AG04449 (cell line): ENCODE data around the gene ZNF276.
"Not testable (repeated sequence)": the region's sequence is repeated elsewhere in the genome, so short reads cannot be mapped to it uniquely, and the experiment has no call there.

ENCODE experiments used
- CTCF ChIA-PET: fragments of 350-600 bp; formaldehyde crosslinking; extraction: SDS; loops from one replicate; lab custom pipeline; 2021; ENCODE audit warnings: antibody characterized with exemption; lab: Yijun Ruan, JAX
- POLR2A ChIA-PET: fragments of 400-600, 350-600 bp; formaldehyde crosslinking; extraction: SDS; loops from one replicate; lab custom pipeline; 2020; ENCODE audit warnings: antibody characterized with exemption, inconsistent platforms; lab: Yijun Ruan, JAX
- DNase-seq: peaks from one replicate; pipeline ENCODE4 v3.0.0-alpha.2; 2010; ENCODE audit warnings: low read depth, low spot score
- H3K4me3 ChIP-seq: 2 replicates; pipeline ENCODE4 v1.5.1; 2011; ENCODE audit warnings: low read depth, mild to moderate bottlenecking, control low read depth, low read length
- TF ChIP-seq, protein P1 (sequence below): IDR thresholded peaks from one replicate; pipeline ENCODE4 v1.5.1; 2011; ENCODE audit warnings: mild to moderate bottlenecking, moderate library complexity, low read length, control low read depth, inconsistent platforms; ENCODE audit not compliant: insufficient read depth; ENCODE audit errors: missing control alignments

ZNF276 gene

DNA sequence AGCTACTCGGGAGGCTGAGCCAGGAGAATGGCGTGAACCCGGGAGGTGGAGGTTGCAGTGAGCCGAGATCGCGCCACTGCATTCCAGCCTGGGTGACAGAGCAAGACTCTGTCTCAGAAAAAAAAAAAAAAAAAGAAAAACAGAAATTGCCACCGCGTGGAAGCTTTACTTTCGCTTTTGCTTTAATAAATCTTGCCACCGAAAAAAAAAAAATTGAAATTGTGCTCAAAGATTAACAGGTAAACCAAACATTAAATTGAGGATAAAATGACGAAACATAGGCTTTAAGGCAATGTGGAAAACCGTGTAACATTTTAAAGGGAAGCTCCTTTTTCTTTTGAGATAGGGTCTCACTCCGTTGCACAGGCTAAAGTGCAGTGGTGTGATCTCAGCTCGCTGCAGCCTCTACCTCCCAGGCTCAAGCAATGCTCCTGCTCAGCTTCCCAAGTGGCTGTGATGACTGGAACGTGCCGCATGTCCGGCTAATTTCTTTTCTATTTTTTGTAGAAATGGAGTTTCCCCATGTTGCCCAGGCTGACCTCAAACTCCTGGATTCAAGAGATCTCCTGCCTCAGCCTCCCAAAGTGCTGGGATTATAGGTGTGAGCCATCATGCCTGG, 40.1 kb downstream of the ZNF276 start:
- POLR2A ChIA-PET: interaction anchor here (1.0 kb wide), 1 partner anchor 24 kb away, joined by 4 read pairs; no protein-coding TSS in a partner anchor
- DNase-seq: no peak
- H3K4me3 ChIP-seq: no peak overlapping the region
- TF ChIP-seq, protein P1, sequence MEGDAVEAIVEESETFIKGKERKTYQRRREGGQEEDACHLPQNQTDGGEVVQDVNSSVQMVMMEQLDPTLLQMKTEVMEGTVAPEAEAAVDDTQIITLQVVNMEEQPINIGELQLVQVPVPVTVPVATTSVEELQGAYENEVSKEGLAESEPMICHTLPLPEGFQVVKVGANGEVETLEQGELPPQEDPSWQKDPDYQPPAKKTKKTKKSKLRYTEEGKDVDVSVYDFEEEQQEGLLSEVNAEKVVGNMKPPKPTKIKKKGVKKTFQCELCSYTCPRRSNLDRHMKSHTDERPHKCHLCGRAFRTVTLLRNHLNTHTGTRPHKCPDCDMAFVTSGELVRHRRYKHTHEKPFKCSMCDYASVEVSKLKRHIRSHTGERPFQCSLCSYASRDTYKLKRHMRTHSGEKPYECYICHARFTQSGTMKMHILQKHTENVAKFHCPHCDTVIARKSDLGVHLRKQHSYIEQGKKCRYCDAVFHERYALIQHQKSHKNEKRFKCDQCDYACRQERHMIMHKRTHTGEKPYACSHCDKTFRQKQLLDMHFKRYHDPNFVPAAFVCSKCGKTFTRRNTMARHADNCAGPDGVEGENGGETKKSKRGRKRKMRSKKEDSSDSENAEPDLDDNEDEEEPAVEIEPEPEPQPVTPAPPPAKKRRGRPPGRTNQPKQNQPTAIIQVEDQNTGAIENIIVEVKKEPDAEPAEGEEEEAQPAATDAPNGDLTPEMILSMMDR: no peak
- CTCF ChIA-PET: interaction anchor here (1.7 kb wide), 1 partner anchor 99 kb away, joined by 7 read pairs; no protein-coding TSS in a partner anchor

- TF ChIP-seq, protein P1: no peak
- CTCF ChIA-PET: no interaction called here
- H3K4me3 ChIP-seq: no peak overlapping the region
- POLR2A ChIA-PET: no interaction called here
- no peak for DNase-seq
Measured at GRCh38 chr16:89764711-89765201, 43.4 kb downstream of the ZNF276 start.

- DNase-seq: no peak
- H3K4me3 ChIP-seq: no peak overlapping the region
- ChIA-PET POLR2A (no interaction called here), CTCF (interaction anchor here (1.1 kb wide), 1 partner anchor 59 kb away, joined by 3 read pairs; no protein-coding TSS in a partner anchor)
- TF ChIP-seq, protein P1: no peak
Measured at GRCh38 chr16:89765292-89765830, 44.0 kb downstream of the ZNF276 start.

DNA sequence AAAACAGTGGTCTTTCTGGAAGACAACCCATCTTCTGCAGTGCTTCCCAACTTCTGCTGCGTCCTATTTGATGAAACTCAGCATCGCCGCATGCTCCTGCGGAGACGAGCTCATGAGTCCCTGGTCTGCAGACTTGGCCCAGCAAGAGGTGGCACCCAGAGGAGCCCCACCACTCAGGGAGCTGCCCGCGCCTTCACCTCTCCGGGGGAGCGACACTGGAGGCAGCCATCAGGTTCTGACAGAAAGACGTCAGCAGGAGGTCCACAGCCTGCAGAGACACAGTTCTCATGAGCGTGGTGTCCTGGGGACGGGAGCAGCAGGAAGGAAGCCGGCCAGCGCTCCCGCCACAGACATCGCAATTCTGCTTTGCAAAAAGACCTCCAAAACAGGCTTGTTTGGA, 49.0 kb downstream of the ZNF276 start:
- no peak overlapping the region for H3K4me3 ChIP-seq
- POLR2A ChIA-PET: no interaction called here
- no peak for DNase-seq
- CTCF ChIA-PET: interaction anchor here (1.4 kb wide), 1 partner anchor 24 kb away, joined by 3 read pairs; no protein-coding TSS in a partner anchor
- TF ChIP-seq, protein P1: no peak

GRCh38 chr16:89775223-89775622, 53.9 kb downstream of the ZNF276 start:
- DNase-seq: no peak
- CTCF ChIA-PET: interaction anchor here (2.7 kb wide), 1 partner anchor 17 kb away, joined by 13 read pairs; no protein-coding TSS in a partner anchor
- no peak overlapping the region for H3K4me3 ChIP-seq
- TF ChIP-seq, protein P1: no peak
- POLR2A ChIA-PET: no interaction called here

GRCh38 chr16:89778211-89778610, 56.9 kb downstream of the ZNF276 start:
- CTCF ChIA-PET: interaction anchor here (2.5 kb wide), 1 partner anchor 16 kb away, joined by 8 read pairs; no protein-coding TSS in a partner anchor
- DNase-seq, POLR2A ChIA-PET, H3K4me3 ChIP-seq: not testable (repeated sequence)
